Measurements from ENCODE around the gene MALRD1.

The MALRD1 gene

GRCh38 chr10:19231034-19231433 is 182.4 kb downstream of the MALRD1 start:
- TF ChIP-seq Cebpa-rat (IDR thresholded peaks at IDR 0.05): no peak
- H3K4me3 ChIP-seq: no peak overlapping the region
- no peak overlapping the region for H3K27ac ChIP-seq
- H3K4me1 ChIP-seq: no peaks in the 10 kb centered on the region
- H3K27me3 ChIP-seq: no peaks in the 10 kb centered on the region
- peaks cover 0 to 18% (median 6%) of the 10 kb centered on the region in 11 experiments; a peak in 6 of 22 replicates for H3K9me3 ChIP-seq (replicated peaks in 1 of 11)
- no peaks in the 10 kb centered on the region for H3K36me3 ChIP-seq
- H3K9ac ChIP-seq: no peak overlapping the region
- H4K20me1 ChIP-seq: no peaks in the 10 kb centered on the region
- no peak overlapping the region for H3K4me2 ChIP-seq

GRCh38 chr10:19245889-19246752 is 197.5 kb downstream of the MALRD1 start:
- H4K20me1 ChIP-seq: no peaks in the 10 kb centered on the region
- no peak overlapping the region for H3K9ac ChIP-seq
- no peaks in the 10 kb centered on the region for H3K36me3 ChIP-seq
- H3K9me3 ChIP-seq (replicated peaks in 1 of 11): peaks cover 0 to 9% (median 3%) of the 10 kb centered on the region in 11 experiments; a peak in 3 of 22 replicates
- no peaks in the 10 kb centered on the region for H3K27me3 ChIP-seq
- no peak overlapping the region for H3K4me3 ChIP-seq
- H3K27ac ChIP-seq: no peak overlapping the region
- H3K4me2 ChIP-seq: no peak overlapping the region
- no peak for TF ChIP-seq Cebpa-rat (IDR thresholded peaks at IDR 0.05)
- H3K4me1 ChIP-seq: peaks cover 0 to 21% (median 11%) of the 10 kb centered on the region in 10 experiments; a peak in 16 of 20 replicates

GRCh38 chr10:19247843-19248242 is 199.2 kb downstream of the MALRD1 start:
- Histone ChIP-seq H3K27me3 (no peaks in the 10 kb centered on the region), H3K9ac (no peak overlapping the region), H3K9me3 (replicated peaks in 1 of 11) (peaks cover 0 to 10% (median under 1%) of the 10 kb centered on the region in 11 experiments; a peak in 6 of 22 replicates), H3K27ac (no peak overlapping the region), H3K4me1 (peaks cover 0 to 36% (median 20%) of the 10 kb centered on the region in 10 experiments; a peak in 16 of 20 replicates), H3K36me3 (no peaks in the 10 kb centered on the region), H4K20me1 (no peaks in the 10 kb centered on the region), H3K4me3 (no peak overlapping the region), H3K4me2 (no peak overlapping the region)
- no peak for TF ChIP-seq Cebpa-rat (IDR thresholded peaks at IDR 0.05)

GRCh38 chr10:19250546-19250945 is 201.9 kb downstream of the MALRD1 start:
- TF ChIP-seq Cebpa-rat (IDR thresholded peaks at IDR 0.05): no peak
- H3K27me3 ChIP-seq: no peaks in the 10 kb centered on the region
- peaks cover 7 to 23% (median 12%) of the 10 kb centered on the region in 11 experiments; a peak in 18 of 22 replicates for H3K9me3 ChIP-seq (replicated peaks in 1 of 11)
- H3K4me1 ChIP-seq: peaks cover 0 to 36% (median 20%) of the 10 kb centered on the region in 10 experiments; a peak in 16 of 20 replicates
- no peaks in the 10 kb centered on the region for H3K36me3 ChIP-seq
- H3K4me2 ChIP-seq: peak overlapping the region; percentile 0 to 85 (median 60); a peak in 20 of 22 replicates
- H4K20me1 ChIP-seq: no peaks in the 10 kb centered on the region
- H3K27ac ChIP-seq: no peak overlapping the region
- H3K9ac ChIP-seq: no peak overlapping the region
- H3K4me3 ChIP-seq: no peak overlapping the region

GRCh38 chr10:19252531-19252930 is 203.9 kb downstream of the MALRD1 start:
- H3K4me1 ChIP-seq: peaks cover 0 to 36% (median 20%) of the 10 kb centered on the region in 10 experiments; a peak in 16 of 20 replicates
- TF ChIP-seq Cebpa-rat (IDR thresholded peaks at IDR 0.05): no peak
- H3K4me2 ChIP-seq: no peak overlapping the region
- no peak overlapping the region for H3K27ac ChIP-seq
- H3K27me3 ChIP-seq: no peaks in the 10 kb centered on the region
- H3K36me3 ChIP-seq: no peaks in the 10 kb centered on the region
- H3K9me3 ChIP-seq (replicated peaks in 1 of 11): peaks cover 7 to 23% (median 12%) of the 10 kb centered on the region in 11 experiments; a peak in 18 of 22 replicates
- H4K20me1 ChIP-seq: no peaks in the 10 kb centered on the region
- H3K4me3 ChIP-seq: no peak overlapping the region
- no peak overlapping the region for H3K9ac ChIP-seq

- H3K36me3 ChIP-seq: no peaks in the 10 kb centered on the region
- no peak overlapping the region for H3K27ac ChIP-seq
These were observed 207.7 kb downstream of the MALRD1 start for GRCh38 chr10:19256331-19256730.

GRCh38 chr10:19263262-19263661 is 214.7 kb downstream of the MALRD1 start:
- Histone ChIP-seq H3K4me2 (no peak overlapping the region), H3K9me3 (replicated peaks in 1 of 11) (no peaks in the 10 kb centered on the region), H4K20me1 (no peaks in the 10 kb centered on the region), H3K27ac (no peak overlapping the region), H3K36me3 (no peaks in the 10 kb centered on the region), H3K9ac (no peak overlapping the region), H3K27me3 (no peaks in the 10 kb centered on the region), H3K4me3 (no peak overlapping the region), H3K4me1 (no peaks in the 10 kb centered on the region)
- no peak for TF ChIP-seq Cebpa-rat (IDR thresholded peaks at IDR 0.05)

More at GRCh38 chr10:19256331-19256730, 207.7 kb downstream of the MALRD1 start:
- Histone ChIP-seq H3K4me2 (no peak overlapping the region), H3K9me3 (replicated peaks in 1 of 11) (peaks cover 7 to 20% (median 12%) of the 10 kb centered on the region in 11 experiments; a peak in 18 of 22 replicates), H3K4me3 (no peak overlapping the region), H3K4me1 (peaks cover 0 to 13% (median 8%) of the 10 kb centered on the region in 10 experiments; a peak in 14 of 20 replicates), H3K27me3 (no peaks in the 10 kb centered on the region), H4K20me1 (no peaks in the 10 kb centered on the region), H3K9ac (no peak overlapping the region)
- no peak for TF ChIP-seq Cebpa-rat (IDR thresholded peaks at IDR 0.05)

- H3K9me3 ChIP-seq (replicated peaks in 1 of 11): no peaks in the 10 kb centered on the region
- H3K27ac ChIP-seq: no peak overlapping the region
- no peak overlapping the region for H3K4me2 ChIP-seq
- no peak overlapping the region for H3K4me3 ChIP-seq
- H3K4me1 ChIP-seq: no peaks in the 10 kb centered on the region
- no peaks in the 10 kb centered on the region for H4K20me1 ChIP-seq
- H3K27me3 ChIP-seq: no peaks in the 10 kb centered on the region
- H3K36me3 ChIP-seq: no peaks in the 10 kb centered on the region
- no peak for TF ChIP-seq Cebpa-rat (IDR thresholded peaks at IDR 0.05)
- H3K9ac ChIP-seq: no peak overlapping the region
These were observed 234.7 kb downstream of the MALRD1 start for GRCh38 chr10:19283285-19283684.

GRCh38 chr10:19283786-19284185 is 235.2 kb downstream of the MALRD1 start:
- Histone ChIP-seq H3K9ac (no peak overlapping the region), H3K4me1 (no peaks in the 10 kb centered on the region), H3K27me3 (no peaks in the 10 kb centered on the region), H3K9me3 (replicated peaks in 1 of 11) (no peaks in the 10 kb centered on the region), H3K4me3 (no peak overlapping the region), H3K27ac (no peak overlapping the region), H3K36me3 (no peaks in the 10 kb centered on the region), H4K20me1 (no peaks in the 10 kb centered on the region), H3K4me2 (no peak overlapping the region)
- no peak for TF ChIP-seq Cebpa-rat (IDR thresholded peaks at IDR 0.05)

Data from BLaER1 treated with 17β-estradiol and CSF1 and Interleukin-3, amounts not matched to agents 10 nM and 100 nM (cell line).